WERI-Rb-1 (cell line): ENCODE results near the gene ERFL.
"Not testable (repeated sequence)": the region's sequence is repeated elsewhere in the genome, so short reads cannot be mapped to it uniquely, and the experiment has no call there.

Source experiments
- DNase-seq: peaks from one replicate; pipeline ENCODE4 v3.0.0-alpha.2; 2020
- H3K27ac ChIP-seq: fragments of 250-450 bp; sonication (Bioruptor Pico); 2 replicates; pipeline ENCODE4 v1.5.1; 2020; ENCODE audit warnings: mild to moderate bottlenecking, moderate library complexity
- H3K27me3 ChIP-seq: fragments of 250-450 bp; sonication (Bioruptor Pico); 2 replicates; pipeline ENCODE4 v1.5.1; 2021; ENCODE audit warnings: mild to moderate bottlenecking, low read depth, moderate library complexity; ENCODE audit not compliant: insufficient read depth, severe bottlenecking
- H3K36me3 ChIP-seq: fragments of 250-450 bp; sonication (Bioruptor Pico); 2 replicates; pipeline ENCODE4 v1.5.1; 2020; ENCODE audit warnings: mild to moderate bottlenecking, moderate library complexity
- H3K4me3 ChIP-seq: 2 replicates; pipeline ENCODE4 v1.5.1; 2011; ENCODE audit warnings: low read depth, mild to moderate bottlenecking, control low read depth, low read length
- H3K9me3 ChIP-seq: fragments of 250-450 bp; sonication (Bioruptor Pico); 2 replicates; pipeline ENCODE4 v1.5.1; 2021; ENCODE audit warnings: mild to moderate bottlenecking, moderate library complexity; ENCODE audit not compliant: severe bottlenecking
- TF ChIP-seq, protein P1 (sequence below): IDR thresholded peaks from 2 replicates; pipeline ENCODE4 v1.5.1; 2011; ENCODE audit warnings: low read depth, mild to moderate bottlenecking, control low read depth, inconsistent platforms, low read length

Gene ERFL

GRCh38 chr19:41940731-41941409 lies 12.6 kb upstream of the ERFL start:
- Histone ChIP-seq H3K36me3 (no peaks in the 10 kb centered on the region), H3K27ac (peak overlapping the region; percentile 94), H3K4me3 (peak overlapping the region; percentile 80), H3K27me3 (no peaks in the 10 kb centered on the region), H3K9me3 (no peaks in the 10 kb centered on the region)
- DNase-seq: no peak
- TF ChIP-seq, protein P1, sequence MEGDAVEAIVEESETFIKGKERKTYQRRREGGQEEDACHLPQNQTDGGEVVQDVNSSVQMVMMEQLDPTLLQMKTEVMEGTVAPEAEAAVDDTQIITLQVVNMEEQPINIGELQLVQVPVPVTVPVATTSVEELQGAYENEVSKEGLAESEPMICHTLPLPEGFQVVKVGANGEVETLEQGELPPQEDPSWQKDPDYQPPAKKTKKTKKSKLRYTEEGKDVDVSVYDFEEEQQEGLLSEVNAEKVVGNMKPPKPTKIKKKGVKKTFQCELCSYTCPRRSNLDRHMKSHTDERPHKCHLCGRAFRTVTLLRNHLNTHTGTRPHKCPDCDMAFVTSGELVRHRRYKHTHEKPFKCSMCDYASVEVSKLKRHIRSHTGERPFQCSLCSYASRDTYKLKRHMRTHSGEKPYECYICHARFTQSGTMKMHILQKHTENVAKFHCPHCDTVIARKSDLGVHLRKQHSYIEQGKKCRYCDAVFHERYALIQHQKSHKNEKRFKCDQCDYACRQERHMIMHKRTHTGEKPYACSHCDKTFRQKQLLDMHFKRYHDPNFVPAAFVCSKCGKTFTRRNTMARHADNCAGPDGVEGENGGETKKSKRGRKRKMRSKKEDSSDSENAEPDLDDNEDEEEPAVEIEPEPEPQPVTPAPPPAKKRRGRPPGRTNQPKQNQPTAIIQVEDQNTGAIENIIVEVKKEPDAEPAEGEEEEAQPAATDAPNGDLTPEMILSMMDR: no peak

GRCh38 chr19:41939861-41940730 lies 11.8 kb upstream of the ERFL start:
- H3K27ac ChIP-seq: peak overlapping the region; percentile 94
- no peaks in the 10 kb centered on the region for H3K36me3 ChIP-seq
- H3K27me3 ChIP-seq: no peaks in the 10 kb centered on the region
- no peaks in the 10 kb centered on the region for H3K9me3 ChIP-seq
- H3K4me3 ChIP-seq: peak overlapping the region; percentile 80
- TF ChIP-seq, protein P1: no peak
- DNase-seq: peak; percentile 88

GRCh38 chr19:41939209-41939608 lies 11.0 kb upstream of the ERFL start:
- DNase-seq, H3K36me3 ChIP-seq, H3K4me3 ChIP-seq, H3K27me3 ChIP-seq, H3K27ac ChIP-seq, H3K9me3 ChIP-seq: not testable (repeated sequence)

GRCh38 chr19:41937525-41938468 lies 9.5 kb upstream of the ERFL start:
- TF ChIP-seq, protein P1: 0 out of 2 replicates have a peak, but pooled peaks have one; percentile 3
- no peaks in the 10 kb centered on the region for H3K9me3 ChIP-seq
- H3K4me3 ChIP-seq: no peak overlapping the region
- no peak for DNase-seq
- 0 out of 2 replicates have a peak overlapping the region, but pooled peaks have one; percentile 2 for H3K27ac ChIP-seq
- no peaks in the 10 kb centered on the region for H3K27me3 ChIP-seq
- H3K36me3 ChIP-seq: no peaks in the 10 kb centered on the region

GRCh38 chr19:41936961-41937360 lies 8.7 kb upstream of the ERFL start:
- DNase-seq: no peak
- H3K36me3 ChIP-seq: no peaks in the 10 kb centered on the region
- H3K9me3 ChIP-seq: no peaks in the 10 kb centered on the region
- H3K4me3 ChIP-seq: no peak overlapping the region
- TF ChIP-seq, protein P1: no peak
- H3K27ac ChIP-seq: peak overlapping the region; percentile 60
- no peaks in the 10 kb centered on the region for H3K27me3 ChIP-seq
